SIG-M5 (cell line): ENCODE measurements around the gene CDK2AP2.
A peak's percentile ranks its signal among the peaks of the same experiment; 100 is the strongest.
"Not testable (repeated sequence)": the region's sequence is repeated elsewhere in the genome, so short reads cannot be mapped to it uniquely, and the experiment has no call there.

ENCODE experiments used
- DNase-seq: peaks from one replicate; lab custom pipeline; 2025; lab: John Stamatoyannopoulos, UW

Gene CDK2AP2, protein sequence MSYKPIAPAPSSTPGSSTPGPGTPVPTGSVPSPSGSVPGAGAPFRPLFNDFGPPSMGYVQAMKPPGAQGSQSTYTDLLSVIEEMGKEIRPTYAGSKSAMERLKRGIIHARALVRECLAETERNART

DNA sequence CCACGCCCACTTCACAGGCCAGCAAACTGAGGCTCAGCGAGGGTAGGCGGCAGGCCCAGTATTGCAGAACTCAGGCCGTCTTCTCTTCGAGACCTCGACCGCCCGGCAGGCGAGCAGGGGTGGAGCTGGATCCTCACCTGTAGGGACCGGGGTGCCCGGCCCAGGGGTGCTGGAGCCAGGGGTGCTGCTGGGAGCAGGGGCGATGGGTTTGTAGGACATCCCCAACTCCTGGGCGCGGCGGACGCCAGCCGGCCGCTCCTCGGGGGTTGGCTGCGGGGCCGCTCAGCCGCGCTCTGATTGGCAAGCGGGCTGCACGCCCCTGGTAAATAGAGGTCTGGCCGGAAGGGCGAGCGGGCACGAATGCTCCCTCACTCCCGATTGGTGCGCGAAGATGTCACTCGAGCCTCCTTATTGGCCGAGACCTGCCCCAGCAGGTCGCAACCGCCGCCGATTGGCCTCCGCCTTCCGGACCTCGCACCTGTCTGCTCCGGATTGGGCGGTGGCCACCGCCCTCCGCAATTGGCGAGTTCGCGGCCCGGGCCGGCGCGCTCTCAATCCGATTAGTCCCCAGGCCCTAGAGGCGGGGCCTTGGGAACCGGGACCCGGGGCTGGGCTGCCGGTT is at the start of gene CDK2AP2:
TSS of gene CDK2AP2 (minus strand) at position 299 of the 622 bp plus-strand sequence. CDS start at position 219, 80 bp downstream.
- peak; percentile 84 for DNase-seq

DNA sequence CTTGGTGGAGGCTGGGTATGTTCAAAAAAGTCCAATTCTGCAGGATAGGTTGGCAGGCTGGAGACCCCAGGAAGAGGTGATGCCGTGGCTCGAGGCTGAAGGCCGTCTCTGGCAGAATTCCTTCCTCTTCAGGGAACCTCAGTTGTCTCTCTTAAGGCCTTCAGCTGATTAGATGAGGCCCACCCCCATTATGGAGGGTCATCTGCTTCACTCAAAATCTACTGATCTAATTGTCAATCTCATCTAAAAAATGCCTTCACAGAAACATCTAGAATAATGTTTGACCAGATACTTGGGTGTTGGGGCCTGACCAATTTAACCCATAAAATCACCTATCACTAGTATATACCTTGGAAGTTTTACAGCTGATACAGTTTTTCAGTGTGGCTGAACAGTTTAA is 48.3 kb upstream of the CDK2AP2 start:
- DNase-seq: no peak

DNA sequence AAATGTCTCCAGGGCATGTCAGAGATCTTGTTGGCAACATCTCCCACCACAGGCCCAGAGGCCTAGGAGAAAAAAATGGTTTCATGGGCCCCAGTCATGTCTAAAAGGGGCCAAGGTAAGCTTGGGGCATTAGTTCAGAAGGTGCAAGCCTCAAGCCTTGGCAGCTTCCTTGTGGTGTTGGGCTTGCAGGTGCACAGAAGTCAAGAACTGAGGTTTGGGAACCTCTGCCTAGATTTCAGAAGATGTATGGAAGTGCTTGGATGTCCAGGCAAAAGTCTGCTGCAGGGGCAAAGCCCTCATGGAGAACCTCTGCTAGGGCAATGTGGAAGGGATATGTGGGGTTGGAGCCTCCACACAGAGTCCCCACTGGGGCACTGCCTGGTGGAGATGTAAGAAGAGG is 43.7 kb upstream of the CDK2AP2 start:
- not testable (repeated sequence) for DNase-seq

DNA sequence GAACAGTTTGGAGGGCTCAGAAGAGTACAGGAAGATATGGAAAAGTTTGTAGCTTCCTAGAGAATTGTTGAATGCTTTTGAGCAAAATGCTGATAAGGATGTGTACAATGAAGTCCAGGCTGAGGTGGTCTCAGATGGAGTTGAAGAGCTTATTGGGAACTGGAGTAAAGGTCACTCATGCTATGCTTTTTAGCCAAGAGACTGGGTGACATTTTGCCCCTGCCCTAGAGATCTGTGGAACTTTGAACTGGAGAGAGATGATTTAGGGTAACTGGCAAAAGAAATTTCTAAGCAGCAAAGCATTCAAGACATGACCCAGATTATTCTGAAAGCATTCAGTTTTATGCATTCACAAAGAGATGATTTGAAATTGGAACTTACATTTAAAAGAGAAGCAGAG is 43.2 kb upstream of the CDK2AP2 start:
- DNase-seq: no peak

DNA sequence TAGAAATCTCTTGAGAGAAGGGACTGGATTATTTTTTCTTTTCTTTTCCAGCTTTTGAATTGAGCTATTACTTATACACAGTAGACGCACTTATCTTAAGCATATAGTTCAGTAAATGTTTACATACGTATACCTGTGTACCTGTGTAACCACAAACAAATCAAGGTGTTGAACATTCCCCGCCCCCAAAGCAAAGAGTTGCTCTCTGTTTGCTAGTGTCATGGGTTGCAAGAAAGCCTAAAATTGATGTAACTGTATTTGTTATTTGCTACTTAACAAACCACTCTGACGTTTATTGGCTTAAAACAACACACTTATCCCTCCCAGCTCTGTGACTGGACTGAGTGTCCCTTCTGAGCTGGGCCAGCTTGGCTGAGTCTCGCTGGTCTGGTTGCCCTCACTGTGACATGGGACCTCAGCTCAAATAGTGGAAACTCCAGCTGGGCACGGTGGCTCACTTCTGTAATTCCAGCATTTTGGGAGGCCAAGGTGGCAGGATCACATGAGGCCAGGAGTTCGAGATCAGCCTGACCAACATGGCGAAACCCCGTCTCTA is 40.7 kb upstream of the CDK2AP2 start:
- DNase-seq: no peak

DNA sequence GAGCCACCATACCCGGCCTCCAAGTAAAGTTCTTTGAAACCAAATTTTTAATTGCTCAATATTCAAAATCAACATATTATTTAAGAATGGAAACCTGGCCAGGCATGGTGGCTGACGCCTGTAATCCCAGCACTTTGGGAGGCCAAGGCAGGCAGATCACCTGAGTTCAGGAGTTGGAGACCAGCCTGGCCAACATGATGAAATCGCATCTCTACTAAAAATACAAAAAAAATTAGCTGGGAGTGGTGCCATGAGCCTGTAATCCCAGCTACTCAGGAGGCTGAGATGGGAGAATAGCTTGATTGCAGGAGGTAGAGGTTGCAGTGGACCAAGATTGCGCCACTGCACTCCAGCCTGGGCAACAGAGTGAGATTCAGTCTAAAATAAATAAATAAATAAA is 40.1 kb upstream of the CDK2AP2 start:
- not testable (repeated sequence) for DNase-seq

DNA sequence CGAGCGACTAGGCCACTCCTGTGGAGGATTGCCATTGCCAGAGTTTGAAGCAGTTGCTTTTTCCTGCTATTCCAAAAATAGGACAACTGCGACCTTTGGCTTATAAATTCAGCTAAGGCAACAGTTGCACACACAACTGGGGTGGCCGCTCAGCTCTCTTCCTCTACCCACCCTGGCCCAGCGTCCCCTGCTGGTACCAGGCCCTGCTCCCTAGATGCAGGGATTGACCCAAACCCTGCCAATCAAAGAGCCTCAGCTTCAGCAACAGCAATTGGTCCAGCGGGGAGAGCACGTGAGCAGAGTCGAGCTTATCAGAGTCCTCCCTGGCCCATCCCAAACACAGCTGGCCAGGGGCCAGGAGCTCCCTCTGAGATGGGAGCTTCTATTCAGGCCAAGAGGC is 37.3 kb upstream of the CDK2AP2 start:
- DNase-seq: no peak

DNA sequence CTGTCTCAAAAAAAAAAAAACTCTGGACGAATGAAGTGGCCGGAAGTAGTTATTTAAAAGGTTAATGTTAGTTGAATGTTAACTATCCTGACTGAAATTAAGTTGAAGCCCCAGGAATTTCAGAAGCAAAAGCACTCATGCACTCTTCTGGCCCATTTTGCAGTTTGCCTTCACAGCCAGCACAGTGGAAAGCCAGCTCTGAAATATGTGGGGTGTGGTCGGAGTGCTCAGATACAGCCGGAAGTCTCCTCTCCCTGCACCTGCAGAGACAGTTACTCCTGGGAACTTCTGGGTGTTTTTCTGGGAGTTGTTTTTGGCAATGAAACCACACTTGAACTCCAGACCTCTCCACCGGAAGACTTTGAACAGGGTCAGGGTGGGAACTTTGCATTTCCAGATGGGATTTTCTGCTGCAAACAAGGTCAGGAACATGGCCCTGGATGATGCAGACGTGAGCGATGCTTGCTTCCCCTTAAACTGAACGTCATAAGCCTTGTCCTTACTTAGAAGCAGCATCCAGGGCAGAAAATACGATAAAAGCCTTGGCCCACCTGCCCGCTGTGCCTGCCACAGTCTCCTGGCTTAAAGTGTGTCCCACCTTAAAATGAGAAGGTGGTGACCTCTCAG is 36.8 kb upstream of the CDK2AP2 start:
- DNase-seq: no peak

DNA sequence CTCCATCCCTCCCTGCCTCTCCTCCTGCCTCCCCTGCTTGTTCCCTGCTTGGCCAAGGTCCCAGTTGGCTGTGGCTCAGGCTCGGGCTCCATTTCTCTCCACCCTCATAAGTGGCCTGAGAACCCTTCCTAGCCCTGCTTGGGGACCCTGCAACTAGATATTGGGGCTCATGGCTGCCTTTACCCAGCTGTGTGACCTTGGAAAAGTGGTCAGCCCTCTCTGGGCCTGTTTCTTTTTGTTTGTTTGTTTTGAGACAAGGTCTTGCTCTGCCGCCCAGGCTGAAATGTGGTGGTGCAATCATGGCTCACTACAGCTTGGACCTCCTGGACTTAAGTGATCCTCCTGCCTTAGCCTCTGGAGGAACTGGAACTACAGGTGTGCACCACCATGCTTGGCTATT is 35.6 kb upstream of the CDK2AP2 start:
- DNase-seq: no peak

DNA sequence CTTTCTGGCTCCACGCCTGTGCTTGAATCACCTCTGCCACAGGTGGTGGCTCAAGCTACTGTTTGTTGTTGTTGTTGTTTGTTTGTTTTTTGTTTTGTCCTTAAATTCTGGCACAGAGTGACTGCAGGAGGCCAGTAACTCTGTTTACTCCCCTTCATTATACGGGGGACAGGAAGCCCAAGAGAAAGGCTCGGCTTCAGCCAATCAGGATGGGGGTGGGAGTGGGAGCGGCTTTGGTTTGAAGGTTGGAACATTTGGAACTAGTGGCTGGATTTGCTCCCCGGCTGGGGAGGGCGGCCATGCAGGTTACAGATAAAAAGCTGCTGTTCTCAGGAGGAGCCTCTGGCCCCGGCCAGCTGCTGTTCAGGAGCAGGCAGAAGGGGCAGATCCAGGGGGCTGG is 35.0 kb upstream of the CDK2AP2 start:
- DNase-seq: no peak

DNA sequence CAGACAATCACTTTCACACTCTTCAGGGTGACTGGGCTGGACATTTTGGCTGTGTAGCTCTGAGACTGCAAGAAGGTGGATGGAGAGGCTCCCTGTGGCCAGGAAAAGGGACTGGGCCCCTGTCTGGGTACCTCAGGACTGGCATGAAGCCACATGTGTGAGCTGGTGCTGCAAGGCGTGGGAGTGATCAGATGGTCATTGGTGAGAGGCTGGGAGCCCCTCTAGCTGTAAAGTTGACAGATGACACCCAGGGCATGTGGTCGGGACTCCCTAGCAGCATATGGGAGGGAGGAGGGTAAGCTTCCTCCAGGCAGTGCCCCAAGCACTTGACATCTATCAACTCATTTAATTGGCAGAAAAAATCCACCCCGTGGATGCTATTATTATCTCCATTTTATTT is 34.2 kb upstream of the CDK2AP2 start:
- DNase-seq: no peak

DNA sequence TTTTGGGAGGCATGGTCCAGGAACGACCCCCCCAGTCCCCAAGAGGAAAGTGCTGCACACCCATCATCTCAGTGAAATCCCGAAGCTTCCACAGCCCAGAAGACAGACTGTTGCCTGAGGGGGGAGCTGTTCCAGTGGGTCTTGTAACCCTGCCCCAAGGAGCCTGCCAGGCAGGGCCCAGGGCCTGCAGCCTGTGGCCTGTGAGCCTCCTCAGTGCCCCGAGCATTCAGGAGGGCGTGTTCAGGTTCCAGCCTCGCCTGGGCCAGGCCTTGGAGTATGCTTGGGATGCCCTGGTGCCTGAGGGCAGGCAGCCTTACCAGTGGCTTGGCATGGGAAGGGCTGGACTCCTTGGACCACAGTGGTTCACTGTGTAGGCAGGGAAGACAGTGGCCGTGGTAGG is 33.2 kb upstream of the CDK2AP2 start:
- DNase-seq: no peak

DNA sequence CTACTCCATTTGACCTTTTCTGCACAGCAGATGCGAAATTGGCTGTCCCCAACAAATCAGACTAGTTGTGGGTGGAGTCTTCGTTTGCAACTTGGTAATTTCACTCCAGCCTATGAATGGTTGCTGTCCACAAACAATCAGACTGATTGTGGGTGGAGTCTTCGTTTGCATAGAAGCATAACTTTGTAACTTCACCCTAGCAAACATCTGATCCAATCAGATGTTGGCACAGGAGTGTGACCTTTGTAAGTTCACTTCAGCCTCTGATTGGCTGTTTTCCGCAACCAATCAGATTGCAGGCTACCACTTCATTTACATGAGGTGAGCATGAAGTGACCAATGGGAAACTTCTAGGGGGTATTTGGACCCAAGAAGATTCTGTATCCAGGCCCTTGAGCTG is 31.6 kb upstream of the CDK2AP2 start:
- no peak for DNase-seq

DNA sequence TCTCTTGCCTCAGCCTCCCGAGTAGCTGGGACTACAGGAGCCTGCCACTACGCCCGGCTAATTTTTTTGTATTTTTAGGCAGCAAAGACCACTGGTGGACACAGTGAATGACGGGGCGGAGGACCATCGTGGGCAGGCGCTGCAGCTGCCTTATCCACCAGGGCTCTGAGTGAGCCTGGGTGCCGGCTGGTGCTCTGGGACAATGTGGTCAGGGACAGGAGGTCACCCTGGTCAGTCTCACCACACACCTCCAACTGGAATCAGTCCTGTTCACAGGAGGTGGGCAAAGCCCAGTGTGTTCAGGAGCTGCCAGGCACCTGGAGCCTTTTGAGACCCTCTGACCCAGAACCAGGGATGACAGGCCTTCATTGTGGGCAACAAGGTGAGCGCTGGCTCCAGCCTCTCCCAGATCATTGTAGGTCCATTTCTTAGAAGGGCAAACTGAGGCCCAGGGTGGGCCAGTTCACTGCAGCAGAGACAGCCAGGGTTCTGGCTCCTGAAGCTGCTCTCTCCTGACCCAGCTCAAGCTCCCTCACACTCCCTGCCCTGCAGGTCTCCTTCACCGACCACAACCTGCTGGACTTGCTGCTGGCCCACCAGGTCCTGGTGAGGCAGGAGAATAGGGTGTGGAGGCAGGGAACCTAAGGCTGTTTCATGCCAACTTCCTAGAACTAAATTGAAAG is 31.0 kb upstream of the CDK2AP2 start:
- DNase-seq: no peak

DNA sequence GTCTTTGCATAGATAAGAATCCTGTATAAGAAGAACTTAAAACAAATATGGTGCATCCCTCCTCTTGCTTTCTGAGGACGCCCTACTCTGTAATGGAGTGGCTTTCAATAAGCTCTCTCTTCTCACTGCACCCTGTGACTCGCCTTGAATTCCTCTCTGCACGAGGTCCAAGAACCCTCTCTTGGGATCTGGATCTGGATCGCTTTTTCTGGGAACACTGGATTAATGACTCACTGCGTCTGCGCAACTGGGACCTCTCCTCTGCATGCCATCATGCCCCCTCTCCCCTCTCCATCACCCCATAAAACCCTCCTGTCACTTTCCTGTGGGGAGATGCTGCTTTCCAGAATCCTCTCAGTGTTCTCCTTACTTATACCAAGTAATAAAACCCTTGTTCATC is 30.3 kb upstream of the CDK2AP2 start:
- DNase-seq: no peak

DNA sequence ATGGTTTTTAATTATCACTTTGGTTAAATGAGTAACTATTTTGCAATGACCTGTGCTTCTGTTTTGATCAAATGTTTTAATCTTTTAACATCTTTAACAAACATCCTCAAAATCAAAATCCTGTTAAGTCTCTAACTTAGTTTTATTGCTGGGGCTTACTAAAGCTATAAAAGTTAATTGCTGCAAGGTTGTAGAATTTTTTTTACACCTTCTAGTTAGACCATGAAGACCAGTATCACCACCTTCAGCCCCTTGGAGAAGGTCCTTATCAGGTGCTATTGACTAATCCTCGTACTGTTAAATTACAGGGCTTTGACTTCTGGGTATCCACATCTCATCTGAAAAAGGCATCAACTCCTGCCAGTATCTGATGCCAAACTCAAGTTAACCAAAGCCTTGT is 27.6 kb upstream of the CDK2AP2 start:
- DNase-seq: no peak

DNA sequence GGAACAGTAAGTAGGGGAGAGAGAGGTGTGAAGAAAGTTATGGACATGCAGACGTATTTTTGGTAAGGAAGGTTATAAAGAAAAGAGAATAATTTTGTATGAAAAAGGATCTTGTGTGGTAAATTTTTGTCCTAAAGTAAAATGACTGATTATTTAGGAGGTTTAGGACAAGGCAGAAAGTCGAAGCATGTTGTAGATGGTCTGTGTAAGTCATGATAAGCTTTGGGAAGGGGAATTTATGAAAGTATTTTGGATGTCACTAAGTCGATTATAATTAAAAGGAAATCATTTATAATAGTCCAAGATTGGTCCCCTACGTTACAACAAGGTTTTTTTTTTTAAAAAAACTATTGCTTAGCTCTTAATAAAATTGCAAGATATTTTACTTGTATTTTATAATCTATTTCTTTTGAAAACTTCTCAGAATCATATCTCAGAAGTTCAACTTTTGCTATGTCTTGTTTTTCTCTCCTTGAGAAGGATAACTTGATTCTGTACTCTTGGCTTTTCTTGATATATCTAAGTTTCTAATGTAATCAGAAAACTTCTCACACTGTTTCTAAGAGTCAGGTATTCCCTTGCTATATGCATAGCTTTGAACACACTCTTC is 26.2 kb upstream of the CDK2AP2 start:
- DNase-seq: no peak

DNA sequence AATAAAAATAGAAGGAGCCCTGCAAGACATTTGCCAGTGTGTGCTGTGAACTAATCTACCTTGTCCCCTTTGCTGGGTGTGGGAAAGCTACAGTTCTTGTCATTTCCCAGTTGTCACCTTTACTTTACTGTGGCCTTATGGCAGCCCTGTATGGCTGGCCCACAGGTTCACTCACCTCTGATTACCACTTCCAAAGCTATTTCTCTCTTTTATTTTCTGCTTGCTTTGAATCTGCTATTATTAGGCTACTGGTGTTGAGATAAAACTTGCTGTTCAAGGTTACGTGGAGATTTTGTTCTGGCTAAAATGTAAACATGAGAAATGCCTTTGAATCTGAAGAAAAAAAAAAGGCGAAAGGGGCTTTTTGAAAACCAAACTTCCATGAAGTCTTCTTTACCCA is 24.9 kb upstream of the CDK2AP2 start:
- DNase-seq: no peak

DNA sequence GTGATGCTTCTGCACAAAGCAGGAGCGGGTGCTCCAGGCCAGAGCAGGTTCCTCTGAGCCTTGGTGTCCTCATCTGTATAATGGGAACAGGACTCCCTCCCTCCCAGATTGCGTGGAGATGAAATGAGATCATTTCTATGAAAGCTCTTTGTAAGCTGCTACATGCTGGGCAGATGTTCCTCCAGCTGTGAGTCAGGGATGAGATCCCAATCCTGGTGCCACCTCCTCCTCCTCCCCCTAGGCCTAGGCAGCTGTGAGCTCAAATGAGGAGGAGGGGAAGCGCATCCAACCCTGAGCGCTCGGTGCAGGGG is 22.3 kb upstream of the CDK2AP2 start:
- DNase-seq: no peak

DNA sequence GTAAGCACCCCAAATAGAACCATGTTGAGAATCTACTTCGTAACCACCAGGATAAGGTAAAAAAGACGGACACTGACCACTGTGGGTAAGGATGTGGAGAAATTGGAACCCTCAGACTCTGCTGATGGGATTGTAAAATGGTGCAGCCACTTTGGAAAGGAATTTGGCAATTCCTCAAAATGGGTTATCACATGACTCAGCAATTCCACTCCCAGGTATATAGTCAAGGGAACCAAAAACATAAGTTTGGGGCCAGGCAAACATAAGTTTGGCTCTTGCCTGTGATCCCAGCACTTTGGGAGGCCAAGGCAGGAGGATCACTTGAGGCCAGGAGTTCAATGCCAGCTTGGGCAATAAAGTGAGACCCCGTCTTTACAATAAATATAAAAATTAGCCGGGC is 20.4 kb upstream of the CDK2AP2 start:
- no peak for DNase-seq

DNA sequence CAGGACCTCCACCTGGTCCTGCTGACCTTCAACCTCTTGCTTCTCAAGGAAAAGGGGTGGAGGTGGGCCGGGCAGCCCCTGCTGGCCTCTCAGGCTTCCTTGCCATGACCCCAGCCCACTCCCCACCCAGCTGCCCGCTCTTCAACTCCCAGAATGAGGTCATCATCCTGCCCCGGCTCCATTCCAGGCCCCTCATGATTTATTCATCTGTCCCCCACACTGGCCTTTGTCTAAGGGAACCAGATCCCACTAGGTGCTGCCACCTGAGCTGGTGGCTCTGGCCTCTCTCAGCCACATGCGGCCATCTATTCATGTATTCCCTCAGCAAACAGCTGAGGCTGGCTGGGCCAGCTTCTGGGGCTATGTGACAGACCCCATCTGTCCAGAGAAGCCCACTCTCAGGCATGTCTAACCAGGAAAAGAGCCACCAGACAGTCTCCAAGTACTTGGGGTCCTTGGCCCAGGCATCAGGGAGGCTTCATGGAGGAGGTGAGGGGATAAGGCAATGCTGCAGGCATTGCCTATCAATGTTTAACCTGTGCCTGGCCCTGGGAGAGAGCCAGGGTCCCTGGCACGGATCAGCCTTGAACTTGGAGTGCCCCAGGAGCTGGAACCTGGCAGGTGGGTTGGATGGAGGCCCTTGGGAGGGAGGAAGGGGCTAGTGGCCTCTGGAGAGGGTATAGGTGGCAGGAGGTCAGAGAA is 17.5 kb upstream of the CDK2AP2 start:
- no peak for DNase-seq

DNA sequence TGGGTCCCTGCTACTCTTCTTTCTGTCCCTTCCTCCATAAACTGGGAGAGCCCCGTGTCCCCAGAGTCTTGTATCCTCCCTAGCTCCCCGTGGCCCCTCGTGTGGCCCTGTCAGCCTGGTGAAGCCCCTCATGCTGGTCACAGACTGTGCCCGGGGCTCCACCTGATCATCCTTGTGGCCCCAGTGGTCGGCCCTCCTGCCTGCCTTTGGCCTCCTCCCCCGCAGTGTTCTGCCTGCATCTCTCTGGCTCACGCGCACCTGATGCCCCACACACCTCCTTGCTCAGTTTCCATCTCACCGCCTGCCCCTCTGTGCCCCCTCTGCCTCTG is 16.5 kb upstream of the CDK2AP2 start:
- DNase-seq: no peak
